HG03520 (cell line): Measurements from ENCODE around the gene KCNT1.

ENCODE experiments used
- ATAC-seq: cut with Tn5 transposase; IDR thresholded peaks from one replicate; pipeline ENCODE4 v1.9.1; 2021; ENCODE audit warnings: mild to moderate bottlenecking, moderate library complexity; ENCODE audit not compliant: unreplicated experiment

The KCNT1 gene

DNA sequence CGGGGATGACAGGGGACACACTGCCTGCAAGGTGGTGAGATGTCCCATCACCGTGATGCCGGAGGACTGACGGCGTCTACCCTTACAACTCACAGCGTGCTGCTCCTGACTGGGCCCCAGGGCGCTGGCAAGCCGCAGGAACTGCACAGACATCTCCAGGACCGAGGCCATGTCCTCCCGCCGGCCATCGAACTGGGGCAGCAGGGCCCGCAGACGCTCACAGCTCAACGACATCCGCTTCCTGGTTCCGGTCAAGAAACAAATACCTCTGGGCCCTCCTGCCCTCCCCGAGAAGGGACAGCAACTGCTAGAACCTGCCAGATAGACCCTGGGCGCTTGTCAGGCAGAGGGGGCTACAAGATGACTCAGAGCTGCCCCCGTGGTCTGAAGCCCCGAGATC lies 3.7 kb upstream of the KCNT1 start:
- no peak for ATAC-seq

DNA sequence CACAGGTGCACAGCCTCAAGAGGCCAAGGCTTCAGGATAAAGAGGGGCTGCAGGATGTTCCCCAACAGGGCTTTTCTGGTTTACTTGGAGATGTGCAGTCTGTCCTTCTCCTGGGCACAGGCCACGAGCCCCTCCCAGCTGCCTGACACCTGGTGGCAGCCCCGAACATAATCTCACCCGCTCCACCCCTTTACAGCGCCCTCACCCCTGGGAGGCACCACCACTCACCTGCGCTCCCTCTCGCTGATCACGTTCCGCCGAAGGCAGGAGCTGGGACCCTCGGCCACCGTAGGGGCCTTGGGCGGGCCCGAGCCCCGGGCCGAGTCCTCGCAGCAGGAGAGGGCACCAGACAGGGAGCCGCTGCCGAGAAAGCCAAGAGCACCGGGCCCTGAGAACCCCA lies 3.2 kb upstream of the KCNT1 start:
- no peak for ATAC-seq

DNA sequence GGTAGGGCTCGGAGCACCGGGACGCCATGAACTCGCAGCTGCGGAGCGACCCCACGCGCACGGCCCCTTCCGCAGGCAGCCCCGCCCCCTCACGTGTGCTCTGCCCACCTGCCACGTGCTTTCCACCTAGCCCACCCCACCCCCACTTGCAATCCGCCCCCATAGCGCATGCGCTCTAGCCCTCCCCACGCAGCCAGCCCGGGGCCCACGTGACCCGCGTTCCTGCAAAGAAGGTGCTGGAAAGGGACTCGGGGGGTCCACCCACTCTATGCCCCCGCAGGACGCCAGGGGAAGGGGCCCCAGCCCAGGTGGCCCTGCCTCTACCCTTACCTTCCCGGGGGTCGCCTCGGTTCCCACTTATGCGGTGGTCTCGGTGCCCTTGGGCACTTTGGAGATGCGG lies 2.5 kb upstream of the KCNT1 start, which contains the start of gene SOHLH1:
SOHLH1 (minus strand) TSS at position 42 of the 400 bp plus-strand sequence; CDS start at position 28, 14 bp downstream.
- no peak for ATAC-seq

DNA sequence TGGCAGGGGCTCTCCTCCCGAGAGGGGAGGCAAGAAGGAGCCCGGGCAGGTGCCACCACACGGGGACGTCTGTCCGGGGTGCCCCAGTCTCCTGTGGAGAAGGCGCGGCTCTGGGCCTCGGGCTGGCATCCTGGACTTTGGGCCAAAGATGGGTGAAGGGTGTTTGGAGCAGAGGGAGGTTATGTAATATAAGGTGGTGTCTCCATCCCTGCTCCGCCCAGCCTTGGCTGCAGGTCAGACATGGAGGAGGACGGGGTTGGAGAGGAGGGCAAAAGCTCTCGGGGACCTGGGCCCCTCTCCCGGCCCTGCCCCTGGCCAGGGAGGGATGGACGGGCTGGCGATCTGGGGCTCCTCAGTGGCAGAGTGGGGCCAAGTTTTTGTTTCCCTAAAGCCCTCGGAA lies 1.5 kb upstream of the KCNT1 start:
- no peak for ATAC-seq

DNA sequence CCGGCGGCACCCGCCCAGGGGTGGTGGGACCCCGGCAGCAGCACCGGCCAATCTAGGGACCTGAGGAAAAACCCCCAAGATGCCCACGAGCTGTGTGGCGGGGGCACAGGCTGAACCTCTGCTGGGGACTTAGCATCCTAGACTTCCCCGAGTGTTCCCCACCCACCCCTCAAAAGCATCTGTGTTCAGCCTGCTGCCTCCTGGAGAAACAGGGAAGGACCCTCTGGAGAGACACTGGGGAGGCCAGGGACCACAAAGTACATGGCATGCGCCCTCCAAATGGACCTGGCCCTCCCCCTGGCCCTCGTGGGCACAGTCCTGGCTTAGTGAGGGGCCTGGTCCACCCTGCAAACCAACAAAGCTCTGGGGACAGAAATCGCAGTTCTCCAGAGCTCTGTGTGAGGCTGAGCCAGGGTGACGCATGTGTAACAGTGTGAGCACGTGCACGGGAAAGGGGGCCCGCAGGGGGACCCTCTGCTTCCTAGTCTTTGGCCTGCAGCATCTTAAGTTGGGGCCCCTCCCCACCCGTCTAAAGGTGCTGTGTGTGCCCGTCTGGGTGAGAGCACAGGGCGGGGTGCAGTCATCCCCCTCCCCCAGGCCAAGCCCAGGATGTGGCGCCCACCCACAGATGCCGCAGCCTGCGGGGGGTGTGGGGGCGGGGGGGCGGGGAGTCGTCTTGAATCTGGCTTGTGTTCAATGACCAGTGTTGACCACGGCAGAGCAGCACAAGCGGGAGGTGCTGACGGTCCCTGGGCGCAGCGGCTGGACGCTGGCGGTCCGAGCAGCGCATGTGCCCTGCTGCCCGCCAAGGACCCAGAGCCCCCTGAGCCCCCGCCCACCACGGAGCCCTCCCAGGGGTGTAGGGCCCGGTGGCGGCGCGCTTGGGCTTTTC lies 672 bp upstream of the KCNT1 start:
- no peak for ATAC-seq

DNA sequence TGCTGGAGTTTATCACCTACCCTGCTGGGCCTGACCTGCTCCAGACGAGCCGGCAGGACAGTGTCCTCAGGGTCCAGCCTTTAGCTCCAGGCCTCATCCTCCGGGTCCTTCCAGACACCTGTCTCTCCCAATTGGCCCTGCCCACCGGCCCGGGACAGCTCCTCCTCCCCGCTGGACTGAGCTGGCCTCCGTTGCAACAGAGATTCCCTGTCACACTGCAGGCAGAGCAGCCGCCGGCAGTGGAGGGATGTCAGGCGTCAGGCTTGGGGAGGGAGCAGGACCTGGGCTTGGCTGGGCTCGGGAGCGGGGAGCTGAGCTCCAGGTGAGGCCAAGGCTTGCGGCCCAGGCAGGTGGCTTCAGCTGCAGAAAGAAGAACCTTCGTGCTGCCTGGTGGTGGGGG lies 1.7 kb downstream of the KCNT1 start:
- no peak for ATAC-seq

DNA sequence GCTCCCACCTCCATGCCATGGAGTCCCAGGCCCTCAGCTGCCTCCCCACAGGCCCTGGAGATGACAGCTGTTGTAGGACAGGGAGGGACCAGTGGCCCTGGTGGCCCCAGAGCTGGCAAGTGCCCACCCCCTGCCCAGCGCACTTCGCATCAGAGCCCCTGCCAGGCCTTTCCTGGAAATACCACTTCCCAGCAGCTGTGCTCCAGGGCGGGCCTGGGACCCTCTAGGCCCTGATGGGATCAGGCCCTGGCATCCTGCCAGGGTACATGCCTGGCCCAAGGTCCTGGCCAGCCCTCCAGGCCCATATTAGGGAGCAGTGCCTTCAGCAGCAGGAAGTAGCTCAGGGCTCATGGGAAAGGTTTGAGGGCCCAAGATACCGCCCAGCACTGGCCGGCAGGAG lies 2.5 kb downstream of the KCNT1 start:
- no peak for ATAC-seq

DNA sequence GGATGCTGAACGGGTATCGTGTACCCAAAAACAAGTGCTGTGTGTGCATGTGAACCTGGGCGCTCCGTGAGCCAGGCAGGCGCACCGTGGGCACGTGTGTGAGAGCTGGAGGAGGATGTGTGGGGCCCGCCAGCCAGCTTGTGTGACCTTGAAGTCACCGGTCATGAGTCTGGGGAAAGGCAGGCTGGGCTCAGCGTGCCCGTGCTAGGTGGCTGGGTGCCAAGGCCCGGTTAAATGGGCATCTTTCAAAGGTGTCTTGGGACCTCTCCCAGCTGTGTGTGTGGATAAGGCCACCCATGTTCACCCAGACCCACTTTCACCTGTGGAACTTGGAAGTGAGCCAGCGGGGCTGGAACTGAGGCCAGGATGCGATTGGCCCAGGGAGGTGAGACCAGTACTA lies 3.4 kb downstream of the KCNT1 start:
- no peak for ATAC-seq

DNA sequence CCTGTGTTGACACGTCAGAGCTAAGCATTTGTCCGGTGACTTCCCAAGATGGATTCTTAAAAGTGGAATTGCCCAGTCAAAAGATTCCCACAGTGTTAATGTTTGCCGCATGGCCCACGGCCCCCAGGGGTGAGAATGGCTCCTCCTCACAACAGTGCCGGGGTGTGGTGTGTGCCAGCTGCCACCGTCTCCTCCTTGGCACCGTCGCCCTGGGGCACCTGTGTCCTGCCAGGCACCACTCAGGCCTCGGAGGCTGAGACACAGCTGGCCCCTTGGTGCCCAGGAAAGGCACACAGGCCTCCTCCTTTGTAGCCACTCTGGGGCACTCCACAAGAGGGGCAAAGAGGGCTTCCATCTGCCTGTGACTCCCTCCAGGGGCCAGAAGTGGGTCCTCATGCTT lies 4.3 kb downstream of the KCNT1 start:
- ATAC-seq, result no peak

DNA sequence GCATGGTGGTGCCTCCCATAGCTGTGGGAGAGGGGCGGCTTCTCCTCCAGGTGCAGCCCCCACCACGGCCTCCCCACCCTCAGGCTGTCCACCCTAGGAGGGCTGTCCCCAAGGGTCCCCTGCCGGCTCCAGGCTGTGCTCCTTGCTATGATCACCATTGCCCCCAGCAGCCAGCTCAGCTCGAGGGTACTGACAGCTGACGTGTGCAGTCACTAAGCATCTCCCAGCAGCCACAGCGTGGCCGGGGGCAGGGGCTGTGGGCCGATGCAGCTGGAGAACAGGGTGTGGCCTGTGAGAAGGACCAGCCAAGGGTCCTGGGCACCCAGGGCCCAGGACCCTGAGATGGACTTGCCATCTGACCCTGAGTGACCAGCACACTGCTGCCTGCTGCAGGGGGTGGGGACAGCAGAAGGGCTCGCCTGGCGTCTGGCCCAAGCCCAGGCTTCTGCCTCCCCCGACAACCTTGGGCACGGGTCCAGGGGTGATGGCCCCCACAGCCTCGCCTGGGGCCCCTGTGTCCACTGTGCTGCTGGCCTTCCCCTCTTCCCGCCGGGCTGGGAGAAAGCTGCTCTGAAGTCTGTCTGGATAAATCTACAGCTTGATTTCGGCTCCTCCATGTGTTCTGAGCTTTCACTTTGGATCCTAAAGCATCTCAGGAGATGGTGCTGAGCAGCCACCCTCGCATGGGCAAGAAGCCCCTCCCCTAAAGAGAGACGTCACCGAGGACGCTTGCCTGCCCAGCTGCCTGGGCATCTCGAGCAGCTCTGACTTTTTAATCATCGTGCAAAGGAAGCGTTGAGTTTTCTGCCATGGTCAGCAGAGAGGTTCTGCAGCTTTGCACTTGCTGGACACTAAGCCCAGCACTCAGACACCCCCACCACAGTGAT lies 5.5 kb downstream of the KCNT1 start:
- no peak for ATAC-seq

DNA sequence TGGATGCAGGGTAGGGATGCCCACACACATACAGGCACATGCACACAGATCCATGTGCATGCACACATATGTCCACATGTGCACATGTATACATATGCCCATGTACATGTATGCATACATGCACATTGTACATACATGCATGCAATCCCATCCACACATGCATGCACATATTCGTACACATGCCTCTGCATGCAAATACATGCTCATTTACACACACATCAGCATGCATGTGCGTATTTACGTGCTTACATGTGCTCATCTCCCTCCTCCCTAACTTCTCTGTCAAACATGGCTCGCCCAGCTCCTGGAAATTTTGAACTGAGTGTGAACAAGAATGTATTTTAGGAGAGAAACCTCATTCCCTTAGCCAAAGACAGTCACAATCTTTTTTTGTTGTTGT lies 6.2 kb downstream of the KCNT1 start:
- no peak for ATAC-seq

DNA sequence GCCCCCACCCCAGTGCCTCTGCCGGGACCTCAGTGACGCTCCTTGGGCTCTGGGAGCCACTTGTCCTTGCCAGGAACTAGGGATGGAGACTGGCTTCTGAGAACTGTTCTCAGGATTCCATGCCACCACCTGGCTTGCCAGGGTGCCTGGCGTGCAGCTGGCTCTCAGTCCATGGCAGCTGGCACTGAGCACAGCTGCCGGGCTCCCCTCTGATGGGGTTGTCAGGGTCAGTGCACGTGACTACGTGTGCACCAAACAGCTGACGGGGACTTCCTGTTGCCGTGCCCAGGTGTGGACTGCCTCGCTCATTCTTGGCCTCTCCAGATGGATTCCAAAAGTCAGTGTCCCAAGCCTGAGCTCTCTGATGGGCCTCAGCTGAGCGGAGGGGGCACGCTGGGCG lies 9.4 kb downstream of the KCNT1 start:
- ATAC-seq, result no peak

DNA sequence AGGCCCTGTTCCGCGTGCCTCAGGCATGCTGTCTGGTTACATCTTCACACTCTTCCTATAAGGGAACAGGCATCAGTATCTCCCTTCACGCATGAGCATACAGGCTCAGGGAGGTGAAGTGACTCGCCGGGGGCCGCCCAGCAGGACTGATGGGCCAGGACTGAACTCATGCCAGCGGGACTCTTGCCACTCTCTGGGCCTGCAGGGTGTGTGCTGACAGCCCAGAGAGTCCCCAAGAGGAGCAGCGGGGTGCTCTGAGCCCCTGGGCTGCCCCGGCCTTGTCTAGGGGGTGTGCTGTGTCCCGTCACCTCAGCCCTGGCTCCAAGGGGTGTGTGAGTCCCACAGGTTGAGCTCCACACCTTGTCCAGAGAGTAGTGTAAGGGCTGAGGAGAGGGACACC lies 9.9 kb downstream of the KCNT1 start:
- ATAC-seq, result no peak

DNA sequence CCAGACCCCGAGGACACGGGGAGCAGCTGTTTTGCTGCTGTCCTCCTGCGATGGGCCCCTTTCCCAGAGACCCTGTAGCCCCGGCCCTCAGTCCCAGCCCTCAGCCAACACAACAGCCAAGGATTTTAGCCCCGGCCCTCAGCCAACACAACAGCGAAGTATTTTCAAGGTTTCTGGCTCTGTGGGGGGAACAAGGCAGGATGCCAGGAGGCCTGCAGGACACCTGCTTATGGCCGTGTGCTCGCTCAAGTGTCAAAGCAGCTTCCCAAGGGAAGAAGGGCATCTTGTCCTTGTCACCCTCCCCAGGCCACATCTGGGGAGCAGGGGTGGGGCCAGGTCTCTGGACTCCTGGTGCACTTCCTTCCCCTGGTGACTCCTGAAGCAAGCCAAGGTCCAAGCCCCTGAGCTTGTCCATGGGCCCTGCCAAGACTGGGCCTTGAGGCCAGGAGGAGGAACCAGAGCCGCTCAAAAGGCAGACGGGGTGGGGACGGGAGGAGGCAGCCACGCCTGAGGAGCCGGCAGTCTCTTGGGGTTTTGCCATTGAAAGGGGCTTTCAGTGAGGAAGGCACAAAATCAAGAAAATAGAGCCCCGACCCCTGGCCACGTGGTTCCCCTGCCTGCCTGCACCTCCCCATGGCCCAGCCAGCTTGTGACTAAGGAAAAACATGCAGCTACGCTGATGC lies 10.8 kb downstream of the KCNT1 start:
- no peak for ATAC-seq

DNA sequence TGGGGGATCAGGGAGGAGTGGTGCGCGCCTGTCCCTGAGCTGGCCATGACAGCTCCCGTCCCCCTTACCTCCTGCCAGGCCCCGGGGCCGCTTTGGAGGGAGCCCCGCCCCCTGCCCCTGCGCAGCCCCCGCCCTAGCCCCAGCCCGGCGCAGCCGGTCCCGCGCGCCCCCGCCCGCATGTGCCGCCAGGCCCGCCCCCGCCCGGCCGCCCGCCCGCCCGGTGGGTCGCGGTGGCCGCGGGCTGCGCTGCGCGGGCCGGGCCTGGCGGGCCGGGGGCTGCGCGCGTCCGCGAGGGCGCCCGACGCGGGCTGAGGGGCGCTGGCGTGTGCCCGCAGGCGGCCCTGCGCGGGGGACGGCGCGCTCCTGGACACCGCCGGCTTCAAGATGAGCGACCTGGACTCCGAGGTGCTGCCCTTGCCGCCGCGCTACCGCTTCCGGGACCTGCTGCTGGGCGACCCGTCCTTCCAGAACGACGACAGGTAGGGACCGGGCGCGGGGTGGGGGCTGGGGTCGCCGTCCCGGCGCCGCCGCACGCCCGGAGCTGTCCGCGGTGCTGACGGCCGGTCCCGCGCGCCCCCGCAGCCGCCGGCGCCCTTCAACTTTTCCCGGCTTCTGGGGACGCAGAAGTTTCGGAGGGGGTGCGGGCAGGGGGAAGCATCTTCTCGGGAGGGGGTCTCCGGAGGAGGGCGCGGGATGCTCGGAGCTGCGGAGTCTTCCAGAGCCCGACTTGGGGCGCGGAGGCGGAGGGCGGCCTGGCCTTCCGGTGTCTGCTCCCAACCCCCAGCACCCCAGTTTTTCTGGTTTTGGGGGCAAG lies 12.5 kb downstream of the KCNT1 start:
- no peak for ATAC-seq

DNA sequence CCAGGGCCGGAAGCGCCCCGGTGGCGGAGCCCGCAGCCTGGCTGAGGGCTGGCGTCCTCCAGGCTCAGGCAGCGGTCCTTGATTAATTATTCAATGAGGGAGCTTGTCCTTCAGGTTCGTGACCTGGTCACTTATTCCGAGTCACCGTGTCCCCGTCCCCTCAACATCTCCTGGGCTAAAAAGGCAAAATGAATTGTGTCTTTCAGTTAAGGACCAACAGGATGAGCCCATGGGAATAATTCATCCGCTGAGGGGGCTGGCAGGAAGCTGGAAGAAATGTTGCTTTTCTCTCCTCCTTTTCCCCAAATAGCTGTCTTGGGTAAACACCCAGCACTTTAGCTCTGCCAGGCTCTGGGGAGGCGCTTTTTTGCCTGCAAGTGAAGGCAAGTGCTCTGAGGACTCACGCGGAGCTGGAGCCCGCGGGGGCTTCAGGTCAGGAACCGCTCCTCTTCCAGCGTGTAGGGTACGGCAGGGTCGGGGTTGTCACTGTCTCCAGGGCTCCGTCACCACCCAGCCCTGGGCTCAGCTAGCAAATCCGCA lies 13.1 kb downstream of the KCNT1 start:
- no peak for ATAC-seq

DNA sequence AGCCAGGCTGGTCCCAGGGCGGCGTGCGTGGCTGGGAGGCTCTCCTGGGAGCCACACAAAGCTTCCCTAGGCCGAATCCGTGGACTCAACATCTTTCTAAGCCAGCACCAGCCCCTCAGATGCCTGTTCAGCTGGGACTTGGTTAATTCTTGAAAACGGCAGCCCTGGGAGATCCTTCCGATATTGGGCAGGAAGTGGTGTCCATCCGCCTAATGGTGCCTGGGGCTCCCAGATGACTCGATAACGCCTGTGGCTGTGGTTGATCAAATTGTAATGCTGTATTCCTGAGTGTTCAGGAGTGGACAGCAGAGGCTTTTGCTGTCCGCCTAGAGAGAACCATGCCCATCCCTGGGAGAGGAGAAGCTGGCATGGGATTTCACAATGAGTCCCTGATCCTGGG lies 14.1 kb downstream of the KCNT1 start:
- no peak for ATAC-seq

DNA sequence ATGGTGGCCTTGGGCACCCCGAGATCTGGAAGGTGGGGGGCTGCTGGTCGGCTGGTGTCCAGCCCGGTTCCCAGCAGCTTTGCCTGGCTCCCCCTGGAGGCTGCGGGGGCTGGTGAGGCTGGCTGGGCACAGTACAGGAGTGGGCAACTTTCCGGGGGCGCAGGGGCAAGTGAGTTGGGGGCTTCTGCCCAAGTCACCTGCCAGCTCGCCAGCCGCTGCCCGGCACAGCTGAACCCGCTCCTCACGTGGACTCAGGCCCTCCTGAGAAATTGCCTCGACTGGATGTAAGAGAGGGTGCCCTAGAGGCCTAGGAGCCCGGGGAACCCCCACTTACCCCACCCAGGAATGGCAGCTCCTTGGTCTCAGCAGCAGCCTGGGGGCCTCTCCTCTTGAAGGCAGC lies 15.4 kb downstream of the KCNT1 start:
- no peak for ATAC-seq

DNA sequence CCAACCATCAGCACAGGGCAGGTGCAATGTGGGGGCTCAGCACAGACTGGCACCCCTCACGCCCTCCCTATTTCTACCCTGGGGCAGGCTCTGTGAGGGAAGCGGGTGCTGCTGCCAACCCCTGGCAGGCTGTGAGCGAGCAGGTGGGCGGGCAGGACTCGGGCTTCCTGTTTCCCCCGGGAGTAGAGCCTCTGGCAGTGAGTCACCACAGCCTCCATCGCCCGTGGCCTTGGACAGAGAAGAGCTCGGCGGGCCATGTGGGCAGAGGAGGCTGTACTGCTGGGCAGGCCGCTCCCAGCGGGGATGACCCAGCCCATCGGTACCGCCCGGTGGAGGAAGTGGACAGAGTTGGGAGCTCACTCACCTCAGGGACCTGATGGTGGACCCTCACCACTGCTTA lies 16.6 kb downstream of the KCNT1 start:
- ATAC-seq, result no peak

DNA sequence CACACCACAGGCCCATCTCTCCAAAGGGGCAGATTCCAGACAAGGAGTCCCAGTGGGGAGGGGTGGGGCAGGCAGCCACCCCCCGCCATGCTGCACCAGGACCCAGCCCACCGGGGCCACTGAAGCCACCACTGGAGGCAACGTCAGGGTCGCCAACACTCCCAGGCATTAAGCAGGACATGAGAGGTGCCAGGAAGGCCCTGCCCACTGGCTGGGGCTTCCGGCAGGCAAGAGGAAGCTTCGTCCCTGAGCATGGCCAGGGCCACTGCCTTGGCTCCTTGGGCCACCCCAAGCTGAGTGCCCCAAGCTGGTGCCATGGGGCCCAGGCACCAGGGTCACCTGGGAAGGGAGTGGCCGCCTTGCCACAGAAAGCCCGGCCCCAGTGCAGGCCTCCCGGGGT lies 17.5 kb downstream of the KCNT1 start:
- no peak for ATAC-seq
